Hematopoietic multipotent progenitor cell treated with erythropoietin and hydrocortisone succinate and interleukin-3 and kit ligand, for 4 days (in vitro differentiated cells): ENCODE results near the gene ABHD6.
A peak's percentile ranks its signal among the peaks of the same experiment; 100 is the strongest.
"Not testable (repeated sequence)": the region's sequence is repeated elsewhere in the genome, so short reads cannot be mapped to it uniquely, and the experiment has no call there.

Experiments
- DNase-seq: peaks from one replicate; pipeline ENCODE4 v3.0.0-alpha.2; 2015

ABHD6 gene

GRCh38 chr3:58210761-58211460 lies 26.7 kb upstream of the ABHD6 start, which contains the start of gene DNASE1L3:
Gene DNASE1L3, minus strand, starts transcription at chr3:58210972. Its CDS starts 66 bp downstream, at chr3:58210906.
- DNase-seq: no peak

GRCh38 chr3:58214484-58215316 lies 22.9 kb upstream of the ABHD6 start:
- DNase-seq: peak; percentile 31

- no peak for DNase-seq
These were observed 22.1 kb upstream of the ABHD6 start for GRCh38 chr3:58215317-58216025.

GRCh38 chr3:58216496-58217195 lies 20.9 kb upstream of the ABHD6 start:
- DNase-seq: no peak

GRCh38 chr3:58217209-58217811 lies 20.3 kb upstream of the ABHD6 start:
- peak; percentile 92 for DNase-seq

- DNase-seq: no peak
These were observed 18.7 kb upstream of the ABHD6 start for GRCh38 chr3:58218904-58219303.

GRCh38 chr3:58222161-58222724 lies 15.3 kb upstream of the ABHD6 start:
- no peak for DNase-seq

- no peak for DNase-seq
These were observed 13.7 kb upstream of the ABHD6 start for GRCh38 chr3:58223855-58224254.

- DNase-seq: not testable (repeated sequence)
These were observed 9.7 kb upstream of the ABHD6 start for GRCh38 chr3:58227933-58228332.

- DNase-seq: no peak
These were observed 6.6 kb upstream of the ABHD6 start for GRCh38 chr3:58230876-58231552.

GRCh38 chr3:58231666-58232065 lies 5.9 kb upstream of the ABHD6 start:
- DNase-seq: no peak

GRCh38 chr3:58234516-58234931 lies 3.1 kb upstream of the ABHD6 start:
- DNase-seq: no peak

- no peak for DNase-seq
These were observed 1.6 kb upstream of the ABHD6 start for GRCh38 chr3:58235970-58236369.

GRCh38 chr3:58236527-58237237 lies 910 bp upstream of the ABHD6 start:
- DNase-seq: no peak

GRCh38 chr3:58237941-58238681 lies 519 bp downstream of the ABHD6 start:
- DNase-seq: peak; percentile 75

GRCh38 chr3:58238830-58239229 lies 1.2 kb downstream of the ABHD6 start:
- DNase-seq: no peak

- no peak for DNase-seq
These were observed 3.9 kb downstream of the ABHD6 start for GRCh38 chr3:58241306-58242044.

- no peak for DNase-seq
These were observed 4.7 kb downstream of the ABHD6 start for GRCh38 chr3:58242340-58242739.

- not testable (repeated sequence) for DNase-seq
These were observed 5.3 kb downstream of the ABHD6 start for GRCh38 chr3:58242860-58243259.
